ENCODE results near the gene GBA3.

Gene GBA3

GRCh38 chr4:22695917-22696316, 3.2 kb downstream of the GBA3 start:
- DNase-seq = no peak

DNA sequence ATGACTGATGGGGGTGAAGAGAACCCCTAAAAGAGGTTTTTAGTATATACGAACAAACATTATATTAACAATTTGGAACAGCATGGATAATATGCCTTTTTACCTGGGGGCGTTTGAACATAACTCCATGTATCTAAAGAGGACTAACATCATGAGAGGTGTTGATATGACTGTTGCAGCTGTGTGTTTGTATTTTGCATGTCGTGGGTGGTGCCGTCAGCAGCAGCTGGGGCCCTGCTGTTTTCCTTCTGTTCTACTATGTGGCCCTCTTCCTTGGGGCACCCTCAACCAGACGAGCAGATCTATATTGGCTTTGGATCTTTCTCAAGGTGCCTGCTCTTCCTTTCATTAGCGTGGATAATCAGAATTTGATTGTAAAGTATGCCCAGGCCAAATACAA, 11.2 kb downstream of the GBA3 start:
- no peak for DNase-seq

DNA sequence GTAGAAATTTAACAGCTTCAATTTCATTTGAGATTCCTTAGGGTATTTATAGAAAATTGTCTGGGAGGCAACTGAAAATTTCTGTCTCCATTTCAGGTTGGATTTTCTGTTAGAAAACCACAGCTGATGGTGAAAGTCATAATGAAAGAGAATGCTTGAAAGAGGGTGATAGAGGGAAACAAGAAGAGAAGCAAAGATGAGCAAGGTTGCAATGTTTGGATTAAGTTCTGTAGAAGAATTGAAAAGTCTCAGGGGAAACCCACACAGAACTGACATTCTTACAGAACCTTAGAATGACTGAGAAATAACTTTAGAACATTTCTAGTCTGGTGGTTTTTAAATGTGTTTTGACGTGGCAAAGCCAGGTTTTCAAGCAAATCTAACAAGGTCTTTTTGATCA, 14.7 kb downstream of the GBA3 start:
- no peak for DNase-seq

- DNase-seq = no peak
Measured at GRCh38 chr4:22708961-22709360, 16.2 kb downstream of the GBA3 start.

GRCh38 chr4:22712105-22712504, 19.4 kb downstream of the GBA3 start:
- DNase-seq = no peak

DNA sequence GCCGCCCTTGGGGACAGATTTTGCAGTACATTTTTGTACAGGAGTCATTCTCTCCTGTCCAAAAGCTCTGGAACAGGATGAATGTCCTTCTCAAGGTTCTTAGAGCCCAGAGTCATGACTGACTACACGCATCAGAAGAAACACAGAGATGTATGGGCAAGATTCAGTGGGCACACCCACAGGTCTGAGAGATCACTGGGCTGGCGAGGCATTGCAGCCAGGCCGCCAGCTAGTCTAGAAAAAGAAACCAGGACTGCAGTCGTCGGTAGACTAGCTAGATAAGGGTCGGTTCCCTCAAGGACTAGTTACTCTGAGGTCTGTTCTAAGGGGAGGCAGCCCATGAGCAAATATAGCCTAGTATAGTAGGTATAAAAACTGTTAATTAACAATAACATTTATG, 19.8 kb downstream of the GBA3 start:
- no peak for DNase-seq

DNA sequence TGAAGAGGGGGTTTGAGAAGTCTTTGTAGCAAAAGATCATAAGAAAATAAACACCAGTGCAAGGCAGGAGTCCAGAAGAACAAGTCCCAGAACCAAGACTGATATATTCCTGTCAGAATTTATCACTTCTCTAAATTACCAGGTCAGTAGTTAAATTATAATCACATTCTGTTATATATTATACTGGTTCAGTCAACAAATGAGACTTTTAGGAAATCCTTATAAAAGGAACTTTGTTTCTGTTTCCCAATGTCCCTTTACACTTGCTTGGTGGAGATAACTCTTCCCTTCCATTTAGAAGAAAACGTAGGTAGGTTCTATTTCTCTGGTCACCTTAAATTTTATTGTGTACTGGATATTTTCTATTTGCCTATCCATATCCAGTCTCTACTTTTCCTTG, 21.1 kb downstream of the GBA3 start:
- DNase-seq = no peak

- DNase-seq = no peak
Measured at GRCh38 chr4:22719218-22719617, 26.5 kb downstream of the GBA3 start.

GRCh38 chr4:22720091-22720490, 27.4 kb downstream of the GBA3 start:
- DNase-seq = no peak

- DNase-seq = no peak
Measured at GRCh38 chr4:22721204-22721603, 28.5 kb downstream of the GBA3 start.

DNA sequence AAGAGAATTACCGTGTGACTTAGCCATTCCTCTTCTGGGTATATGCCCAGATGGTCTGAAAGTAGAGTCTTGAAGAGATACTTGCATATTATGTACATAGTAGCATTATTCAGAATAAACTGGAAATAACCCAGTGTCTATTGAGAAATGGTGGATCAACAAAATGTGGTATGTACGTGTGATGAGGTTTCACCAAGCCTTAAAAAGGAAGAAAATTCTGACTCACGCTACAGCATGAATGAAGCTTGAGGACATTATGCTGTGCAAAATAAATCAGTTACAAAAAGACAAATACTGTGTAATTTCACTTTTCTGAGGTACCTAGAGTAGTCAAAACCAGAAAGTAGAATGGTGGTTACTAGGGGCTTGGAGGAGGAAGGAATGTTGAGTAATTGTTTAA, 37.3 kb downstream of the GBA3 start:
- no peak for DNase-seq

DNA sequence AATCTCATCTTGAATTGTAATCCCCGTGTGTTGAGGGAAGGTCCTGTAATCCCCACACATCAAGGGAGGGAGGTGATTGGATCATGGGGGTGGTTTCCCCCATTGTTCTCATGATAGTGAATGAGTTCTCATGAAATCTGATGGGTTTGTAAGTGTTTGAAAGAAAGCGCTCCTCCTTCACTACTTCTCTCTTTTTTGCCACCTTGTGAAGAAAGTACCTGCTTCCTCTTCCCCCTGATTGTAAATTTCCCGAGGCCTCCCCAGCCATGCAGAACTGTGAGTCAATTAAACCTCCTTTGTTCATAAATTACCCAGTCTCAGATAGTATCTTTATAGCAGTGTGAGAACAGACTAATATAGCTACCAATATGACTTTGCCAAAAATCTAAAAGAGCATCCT, 41.1 kb downstream of the GBA3 start:
- no peak for DNase-seq

GRCh38 chr4:22736912-22737311, 44.2 kb downstream of the GBA3 start:
- no peak for DNase-seq

DNA sequence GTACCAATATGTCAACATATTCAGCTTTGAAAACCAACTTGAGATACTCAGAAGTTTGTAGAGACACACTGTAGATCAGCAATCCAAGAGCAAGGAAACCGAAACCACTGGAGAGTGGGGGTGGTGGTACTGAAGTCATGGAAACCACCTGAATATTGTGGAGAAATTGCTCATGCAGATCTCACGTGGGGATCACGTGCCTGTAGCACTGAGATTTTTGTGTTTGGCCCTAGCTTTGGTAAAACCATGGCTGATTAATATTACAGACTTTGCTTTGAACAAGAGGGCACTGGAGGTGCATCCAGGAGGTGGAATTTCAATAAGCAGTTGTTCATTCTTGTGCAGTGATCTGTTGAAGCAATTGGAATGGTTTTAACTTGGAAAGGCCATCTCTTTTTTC, 47.2 kb downstream of the GBA3 start:
- DNase-seq = no peak

GRCh38 chr4:22741744-22742143, 49.0 kb downstream of the GBA3 start:
- no peak for DNase-seq

DNA sequence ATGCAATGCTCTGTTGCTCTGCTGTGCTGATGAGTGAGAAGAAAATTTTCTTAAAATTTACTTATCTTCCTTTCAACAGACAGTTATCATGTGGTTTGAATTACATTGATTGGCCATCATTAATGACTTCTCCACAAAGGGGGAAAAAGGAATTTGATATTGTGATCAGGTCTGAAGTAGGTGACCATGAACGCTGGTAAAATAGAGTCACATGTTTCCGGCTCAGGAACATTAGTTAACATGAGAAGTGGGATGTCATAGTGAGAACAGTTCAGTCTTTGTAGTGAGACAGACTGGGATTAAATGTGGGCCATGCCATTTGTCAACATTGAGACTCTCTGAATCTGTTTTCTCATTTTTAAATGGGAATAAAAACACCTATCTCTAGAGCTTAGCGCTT, 50.6 kb downstream of the GBA3 start:
- DNase-seq = no peak

DNA sequence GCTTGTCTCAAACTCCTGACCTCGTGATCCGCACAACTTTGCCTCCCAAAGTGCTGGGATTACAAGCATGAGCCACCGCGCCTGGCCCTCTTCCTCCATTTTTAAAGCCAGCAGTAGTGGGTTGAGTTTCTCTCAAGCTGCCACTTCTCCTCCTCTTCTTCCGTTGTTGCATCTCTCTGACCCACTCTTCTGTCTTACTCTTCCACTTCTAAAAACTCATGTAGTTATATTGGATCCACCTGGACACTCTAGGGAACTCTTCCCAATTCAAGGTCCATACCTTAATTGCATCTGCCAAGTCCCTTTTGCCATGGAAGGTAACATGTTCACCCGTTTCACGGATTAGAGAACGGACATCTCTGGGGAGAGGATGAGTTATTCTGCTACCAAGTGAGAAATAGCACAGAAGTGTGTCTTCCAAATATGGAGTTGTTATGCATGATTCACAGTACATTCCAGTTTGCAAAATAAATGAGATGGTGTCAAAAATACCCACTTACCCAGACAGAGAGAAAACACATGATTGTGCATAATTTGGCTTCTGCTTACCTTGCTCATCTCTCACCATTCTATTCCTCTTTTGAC, 51.8 kb downstream of the GBA3 start:
- no peak for DNase-seq

DNA sequence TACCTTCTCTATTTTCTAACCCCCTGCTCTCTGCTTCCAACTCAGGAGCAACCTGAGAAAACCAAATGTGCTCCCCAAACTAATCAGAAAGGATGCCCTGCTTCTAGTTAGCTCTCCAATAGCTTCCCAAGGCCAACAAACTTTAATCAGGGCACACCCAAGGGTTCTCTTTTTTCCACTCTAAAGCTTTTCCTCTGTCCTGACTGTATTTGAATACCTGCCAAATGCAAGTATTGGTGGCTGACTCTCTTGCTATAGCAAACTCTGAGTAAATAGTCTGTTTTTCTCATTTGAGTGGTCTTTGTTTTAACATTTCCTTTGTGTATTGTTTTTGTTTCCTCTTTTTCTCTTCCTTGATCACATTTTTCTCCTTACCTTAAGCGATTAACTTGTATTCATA, 52.5 kb downstream of the GBA3 start:
- DNase-seq = no peak

- no peak for DNase-seq
Measured at GRCh38 chr4:22754116-22754515, 61.4 kb downstream of the GBA3 start.

- DNase-seq = no peak
Measured at GRCh38 chr4:22762548-22762947, 69.8 kb downstream of the GBA3 start.

GRCh38 chr4:22764183-22764582, 71.4 kb downstream of the GBA3 start:
- DNase-seq = no peak

DNA sequence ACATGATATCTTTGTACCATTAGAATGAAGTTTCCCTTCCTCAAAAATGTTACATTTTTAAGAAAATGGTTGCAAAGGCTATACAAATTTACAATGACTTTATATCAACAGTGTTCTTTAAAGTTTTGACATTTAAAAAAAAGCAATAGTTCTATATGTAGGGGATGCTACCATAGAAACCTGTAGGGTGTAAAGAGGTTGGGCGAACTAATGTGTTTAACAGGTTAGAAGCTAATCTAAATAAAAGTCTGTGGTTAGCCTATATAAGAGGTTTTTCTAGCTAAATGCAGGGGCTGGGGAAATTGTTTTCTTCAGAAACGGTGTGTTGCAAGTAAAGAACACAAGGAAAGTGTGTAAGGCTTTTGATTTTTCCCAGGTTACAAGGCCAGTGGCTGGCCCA, 73.3 kb downstream of the GBA3 start:
- DNase-seq = no peak

DNA sequence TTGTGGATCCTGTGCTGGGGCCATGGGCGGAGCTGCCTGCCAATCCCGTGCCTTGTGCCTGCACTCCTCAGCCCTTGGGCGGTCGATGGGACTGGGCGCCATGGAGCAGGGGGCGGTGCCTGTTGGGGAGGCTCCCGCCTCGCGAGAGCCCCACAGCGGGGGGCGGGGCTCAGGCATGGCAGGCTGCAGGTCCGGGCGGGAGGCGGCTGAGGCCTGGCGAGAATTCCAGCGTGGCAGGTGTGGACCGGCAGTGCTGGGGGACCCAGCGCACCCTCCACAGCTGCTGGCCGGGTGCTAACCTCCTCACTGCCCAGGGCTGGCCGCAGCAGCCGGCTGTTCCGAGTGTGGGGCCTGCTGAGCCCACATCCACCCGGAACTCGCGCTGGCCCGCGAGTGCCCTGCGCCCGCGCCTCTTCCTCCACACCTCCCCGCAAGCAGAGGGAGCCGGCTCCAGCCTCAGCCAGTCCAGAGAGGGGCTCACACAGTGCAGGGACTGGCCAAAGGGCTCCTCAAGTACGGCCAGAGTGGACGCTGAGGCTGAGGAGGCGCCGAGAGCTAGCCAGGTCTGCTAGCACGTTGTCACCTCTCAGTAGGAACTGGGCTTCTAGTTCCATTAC, 85.9 kb downstream of the GBA3 start:
- DNase-seq = no peak

- DNase-seq = no peak
Measured at GRCh38 chr4:22780317-22780716, 87.6 kb downstream of the GBA3 start.

GRCh38 chr4:22780797-22781196, 88.1 kb downstream of the GBA3 start:
- DNase-seq = no peak

Measured in activated CD4-positive, CD25-positive, alpha-beta regulatory T cell (primary cell).